ENCODE results near the gene LY86. TPM values are rescaled to one million over a fixed set of nuclear protein-coding genes. Genes with fewer than 3 reads are reported as not detected.

The LY86 gene
- total RNA-seq, 1 donor from 2014 or later: not detected

DNA sequence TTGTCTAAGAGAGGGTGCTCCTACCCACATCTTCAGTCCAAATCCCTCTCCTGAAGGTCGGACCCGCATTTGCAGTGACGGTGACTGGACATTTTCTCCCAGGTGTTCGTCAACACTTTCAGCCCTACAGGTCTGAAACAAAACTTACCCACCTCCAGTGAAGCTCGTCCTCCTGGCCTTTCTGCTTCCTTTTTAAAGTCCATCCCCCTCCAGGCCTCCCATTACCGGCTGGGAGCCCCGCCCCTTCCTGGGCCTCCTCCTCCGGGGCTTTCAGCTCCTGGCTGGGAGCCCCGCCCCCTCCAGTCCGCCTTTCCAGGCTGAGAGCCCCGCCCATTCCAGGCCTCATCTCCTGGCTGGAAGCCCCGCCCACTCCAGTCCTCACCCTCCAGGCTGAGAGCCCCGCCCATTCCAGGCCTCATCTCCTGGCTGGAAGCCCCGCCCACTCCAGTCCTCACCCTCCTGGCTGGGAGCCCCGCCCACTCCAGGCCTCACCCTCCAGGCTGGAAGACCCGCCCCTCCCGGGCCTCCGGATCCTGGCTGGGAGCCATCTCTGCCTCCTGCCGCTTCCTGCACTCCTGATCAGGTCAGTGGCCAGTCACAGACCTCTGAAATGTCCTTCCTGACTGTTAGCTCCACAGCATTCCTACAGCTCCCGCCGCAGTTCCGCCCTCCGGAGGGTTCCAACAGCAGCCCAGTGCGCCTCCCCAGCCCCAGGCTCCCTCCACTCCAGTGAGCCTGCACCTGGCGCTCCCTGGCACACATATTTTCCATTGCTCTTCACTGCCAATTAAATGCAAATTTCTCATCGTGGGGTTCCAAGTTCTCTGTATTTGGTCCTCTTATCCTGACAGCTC lies 98.5 kb downstream of the LY86 start:
- Mint-ChIP-seq H3K9me3 (peaks cover 5% of the 10 kb centered on the region), H3K4me1 (peaks cover 38% of the 10 kb centered on the region), H3K27me3 (ENCODE audit: low read depth) (peaks cover 4% of the 10 kb centered on the region), H3K27ac (ENCODE audit: unreplicated experiment) (peak overlapping the region; percentile 30), H3K4me3 (peak overlapping the region; percentile 75), H3K36me3 (ENCODE audit: low read depth) (no peaks in the 10 kb centered on the region)
- peak; percentile 70 for DNase-seq (ENCODE audit: low read depth, low spot score)
- no peak for TF ChIP-seq CTCF (conservative IDR thresholded peaks at IDR 0.05)

DNA sequence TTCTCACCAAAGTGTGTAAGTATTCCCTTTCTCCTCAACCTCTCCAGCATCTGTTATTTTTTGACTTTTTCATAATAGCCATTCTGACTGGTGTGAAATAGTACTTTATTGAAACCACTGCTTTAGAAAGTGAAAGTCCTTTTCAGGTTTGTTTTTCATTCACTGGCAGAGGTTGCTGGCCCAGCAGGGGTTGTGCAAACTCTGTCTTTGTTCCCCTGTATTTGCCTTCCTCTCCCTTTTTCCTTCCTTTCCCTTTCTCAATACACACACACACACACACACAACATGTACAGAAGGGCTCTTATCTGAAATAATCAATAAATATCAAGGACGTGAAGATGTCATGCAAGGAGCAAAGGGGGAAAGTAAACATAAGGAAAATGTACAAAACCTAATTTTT lies 99.8 kb downstream of the LY86 start:
- H3K4me3 Mint-ChIP-seq: no peak overlapping the region
- H3K4me1 Mint-ChIP-seq: peaks cover 38% of the 10 kb centered on the region
- peaks cover 5% of the 10 kb centered on the region for H3K9me3 Mint-ChIP-seq
- DNase-seq (ENCODE audit: low read depth, low spot score): no peak
- no peak for TF ChIP-seq CTCF (conservative IDR thresholded peaks at IDR 0.05)
- H3K27ac Mint-ChIP-seq (ENCODE audit: unreplicated experiment): no peak overlapping the region
- peaks cover 4% of the 10 kb centered on the region for H3K27me3 Mint-ChIP-seq (ENCODE audit: low read depth)
- no peaks in the 10 kb centered on the region for H3K36me3 Mint-ChIP-seq (ENCODE audit: low read depth)

GRCh38 chr6:6688951-6689350 lies 100.4 kb downstream of the LY86 start:
- peaks cover 38% of the 10 kb centered on the region for H3K4me1 Mint-ChIP-seq
- H3K4me3 Mint-ChIP-seq: no peak overlapping the region
- peaks cover 4% of the 10 kb centered on the region for H3K27me3 Mint-ChIP-seq (ENCODE audit: low read depth)
- no peak for TF ChIP-seq CTCF (conservative IDR thresholded peaks at IDR 0.05)
- no peaks in the 10 kb centered on the region for H3K36me3 Mint-ChIP-seq (ENCODE audit: low read depth)
- DNase-seq (ENCODE audit: low read depth, low spot score): no peak
- H3K27ac Mint-ChIP-seq (ENCODE audit: unreplicated experiment): no peak overlapping the region
- peaks cover 5% of the 10 kb centered on the region for H3K9me3 Mint-ChIP-seq

DNA sequence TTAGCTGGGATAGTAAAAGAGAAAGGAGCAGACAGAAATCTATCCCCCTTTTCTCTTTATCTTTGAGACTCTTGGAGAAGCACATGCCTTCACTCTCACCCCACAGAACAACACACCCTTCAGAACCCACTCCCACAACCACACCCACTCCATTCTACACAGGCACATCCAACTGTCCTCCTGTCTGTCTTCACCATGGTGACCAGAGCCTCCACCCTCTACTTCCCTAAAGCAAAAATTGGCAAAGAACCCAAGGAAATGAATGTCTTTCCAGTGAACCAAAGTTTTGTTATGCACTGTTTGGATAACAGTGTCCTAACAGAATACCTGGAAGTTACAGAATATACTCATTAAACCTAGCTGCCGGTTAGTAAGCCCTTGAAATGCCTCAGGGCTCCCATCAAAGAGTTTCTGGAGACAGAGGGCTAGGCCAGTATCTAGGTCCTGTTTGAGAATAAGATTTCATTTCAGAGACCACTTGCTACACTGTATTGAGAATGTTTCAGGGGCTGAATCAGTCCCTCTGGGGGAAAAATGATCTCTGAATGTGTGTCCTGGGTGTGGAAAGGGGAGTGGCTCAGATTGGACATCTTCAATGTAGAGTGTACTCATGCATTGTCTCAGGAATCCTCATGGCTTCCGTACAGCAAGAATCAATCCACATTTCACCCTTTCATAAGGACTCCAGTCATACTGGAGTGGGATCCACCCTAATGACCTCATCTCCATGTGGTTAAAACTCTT lies 101.1 kb downstream of the LY86 start:
- Mint-ChIP-seq H3K27ac (ENCODE audit: unreplicated experiment) (no peak overlapping the region), H3K27me3 (ENCODE audit: low read depth) (peaks cover 7% of the 10 kb centered on the region), H3K4me1 (peaks cover 38% of the 10 kb centered on the region), H3K4me3 (no peak overlapping the region), H3K36me3 (ENCODE audit: low read depth) (no peaks in the 10 kb centered on the region), H3K9me3 (peaks cover 5% of the 10 kb centered on the region)
- no peak for TF ChIP-seq CTCF (conservative IDR thresholded peaks at IDR 0.05)
- DNase-seq (ENCODE audit: low read depth, low spot score): no peak

DNA sequence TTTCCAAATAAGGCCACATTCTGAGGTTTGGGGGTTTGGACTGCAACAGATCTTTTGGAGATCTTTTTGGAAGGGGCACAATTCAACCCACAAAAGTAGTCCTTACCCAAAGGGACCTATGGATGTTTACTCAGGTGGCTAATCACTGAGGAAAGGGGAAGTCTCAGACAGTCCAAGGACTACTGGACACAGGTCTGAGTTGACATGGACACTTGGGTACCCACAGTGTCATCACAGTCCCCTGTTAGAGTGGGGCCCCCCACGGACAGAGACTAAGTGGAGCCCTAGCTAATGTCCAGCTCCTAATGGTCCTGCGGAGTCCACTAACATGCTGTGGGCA lies 101.6 kb downstream of the LY86 start:
- H3K27ac Mint-ChIP-seq (ENCODE audit: unreplicated experiment): no peak overlapping the region
- no peak for DNase-seq (ENCODE audit: low read depth, low spot score)
- H3K9me3 Mint-ChIP-seq: peaks cover 5% of the 10 kb centered on the region
- H3K27me3 Mint-ChIP-seq (ENCODE audit: low read depth): peaks cover 11% of the 10 kb centered on the region
- H3K4me1 Mint-ChIP-seq: peaks cover 38% of the 10 kb centered on the region
- no peak for TF ChIP-seq CTCF (conservative IDR thresholded peaks at IDR 0.05)
- H3K36me3 Mint-ChIP-seq (ENCODE audit: low read depth): no peaks in the 10 kb centered on the region
- no peak overlapping the region for H3K4me3 Mint-ChIP-seq
